ENCODE results near the gene LIN37.
"Not testable (repeated sequence)": the region's sequence is repeated elsewhere in the genome, so short reads cannot be mapped to it uniquely, and the experiment has no call there.

The LIN37 gene

DNA sequence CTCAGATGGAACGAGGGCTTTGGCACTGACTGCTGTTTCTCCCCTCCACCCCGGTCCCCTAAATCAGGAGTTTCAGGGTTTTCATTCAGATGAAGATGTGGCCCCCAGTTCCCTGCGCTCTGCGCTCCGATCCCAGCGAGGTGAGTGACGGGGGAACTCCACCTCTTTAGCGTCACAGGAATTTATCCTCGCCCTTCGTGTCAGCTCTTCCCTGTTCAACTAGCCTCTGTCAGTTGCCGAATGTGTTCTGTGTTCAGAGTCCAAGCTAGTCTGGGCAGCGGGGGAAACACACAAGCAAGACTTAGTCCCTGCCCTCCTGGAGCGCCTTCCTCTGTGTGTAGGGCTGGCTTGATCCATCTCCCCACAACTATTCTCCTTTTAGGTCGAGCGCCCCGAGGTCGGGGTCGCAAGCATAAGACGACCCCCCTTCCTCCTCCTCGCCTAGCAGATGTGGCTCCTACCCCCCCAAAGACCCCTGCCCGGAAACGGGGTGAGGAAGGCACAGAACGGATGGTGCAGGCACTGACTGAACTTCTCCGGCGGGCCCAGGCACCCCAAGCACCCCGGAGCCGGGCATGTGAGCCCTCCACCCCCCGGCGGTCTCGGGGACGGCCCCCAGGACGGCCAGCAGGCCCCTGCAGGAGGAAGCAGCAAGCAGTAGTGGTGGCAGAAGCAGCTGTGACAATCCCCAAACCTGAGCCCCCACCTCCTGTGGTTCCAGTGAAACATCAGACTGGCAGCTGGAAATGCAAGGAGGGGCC is 28.8 kb upstream of the LIN37 start:
- no peak for DNase-seq (ENCODE audit: low read depth)

GRCh38 chr19:35720163-35720524 is 28.2 kb upstream of the LIN37 start:
- no peak for DNase-seq (ENCODE audit: low read depth)

GRCh38 chr19:35720648-35721047 is 27.7 kb upstream of the LIN37 start:
- no peak for DNase-seq (ENCODE audit: low read depth)

DNA sequence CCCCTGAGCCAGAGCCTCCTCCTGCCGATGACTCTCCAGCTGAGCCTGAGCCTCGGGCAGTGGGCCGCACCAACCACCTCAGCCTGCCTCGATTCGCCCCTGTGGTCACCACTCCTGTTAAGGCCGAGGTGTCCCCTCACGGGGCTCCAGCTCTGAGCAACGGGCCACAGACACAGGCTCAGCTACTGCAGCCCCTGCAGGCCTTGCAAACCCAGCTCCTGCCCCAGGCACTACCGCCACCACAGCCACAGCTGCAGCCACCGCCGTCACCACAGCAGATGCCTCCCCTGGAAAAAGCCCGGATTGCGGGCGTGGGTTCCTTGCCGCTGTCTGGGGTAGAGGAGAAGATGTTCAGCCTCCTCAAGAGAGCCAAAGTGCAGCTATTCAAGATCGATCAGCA is 27.0 kb upstream of the LIN37 start:
- no peak for DNase-seq (ENCODE audit: low read depth)

DNA sequence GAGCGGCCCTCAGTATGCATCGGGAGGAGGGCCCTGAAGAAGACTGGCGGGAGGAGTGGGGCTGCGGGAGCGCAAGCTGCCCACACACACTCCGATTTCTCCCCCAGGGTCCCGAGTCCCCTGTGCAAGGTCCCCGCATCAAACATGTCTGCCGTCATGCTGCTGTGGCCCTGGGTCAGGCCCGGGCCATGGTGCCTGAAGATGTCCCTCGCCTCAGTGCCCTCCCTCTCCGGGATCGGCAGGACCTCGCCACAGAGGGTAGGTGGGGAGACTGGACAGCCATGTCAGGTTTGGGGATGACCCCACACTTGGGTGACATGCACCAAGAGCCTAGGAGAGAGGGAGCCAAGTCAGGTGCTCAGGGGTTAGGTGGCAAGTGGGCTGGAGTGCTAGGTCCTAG is 25.9 kb upstream of the LIN37 start:
- DNase-seq (ENCODE audit: low read depth) = no peak

- no peak for DNase-seq (ENCODE audit: low read depth)
Observed at GRCh38 chr19:35722897-35723296, 25.5 kb upstream of the LIN37 start.

GRCh38 chr19:35723671-35724070 is 24.7 kb upstream of the LIN37 start:
- DNase-seq (ENCODE audit: low read depth) = no peak

- not testable (repeated sequence) for DNase-seq (ENCODE audit: low read depth)
Observed at GRCh38 chr19:35724132-35724531, 24.2 kb upstream of the LIN37 start.

DNA sequence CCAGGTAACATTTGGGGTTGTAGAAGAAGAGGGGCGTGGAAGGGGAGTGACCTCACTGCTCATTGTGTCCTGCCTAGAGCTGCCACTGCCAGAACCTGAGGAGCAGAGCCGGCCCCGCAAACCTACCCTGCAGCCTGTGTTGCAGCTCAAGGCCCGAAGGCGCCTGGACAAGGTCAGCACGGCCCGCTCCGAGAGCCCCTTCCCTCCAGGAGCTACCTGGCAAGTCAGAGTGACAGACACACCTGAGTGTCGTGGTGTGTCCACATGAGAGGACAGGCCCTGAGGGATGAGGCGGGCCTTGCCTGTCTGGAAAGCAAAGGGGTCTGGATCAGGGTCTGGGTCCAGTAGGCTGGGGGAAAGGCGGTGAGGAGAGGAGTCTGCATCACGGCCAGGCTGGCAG is 23.8 kb upstream of the LIN37 start:
- no peak for DNase-seq (ENCODE audit: low read depth)

- DNase-seq (ENCODE audit: low read depth) = no peak
Observed at GRCh38 chr19:35725216-35725861, 23.0 kb upstream of the LIN37 start.

GRCh38 chr19:35727053-35727955 is 21.1 kb upstream of the LIN37 start:
- DNase-seq (ENCODE audit: low read depth) = no peak

DNA sequence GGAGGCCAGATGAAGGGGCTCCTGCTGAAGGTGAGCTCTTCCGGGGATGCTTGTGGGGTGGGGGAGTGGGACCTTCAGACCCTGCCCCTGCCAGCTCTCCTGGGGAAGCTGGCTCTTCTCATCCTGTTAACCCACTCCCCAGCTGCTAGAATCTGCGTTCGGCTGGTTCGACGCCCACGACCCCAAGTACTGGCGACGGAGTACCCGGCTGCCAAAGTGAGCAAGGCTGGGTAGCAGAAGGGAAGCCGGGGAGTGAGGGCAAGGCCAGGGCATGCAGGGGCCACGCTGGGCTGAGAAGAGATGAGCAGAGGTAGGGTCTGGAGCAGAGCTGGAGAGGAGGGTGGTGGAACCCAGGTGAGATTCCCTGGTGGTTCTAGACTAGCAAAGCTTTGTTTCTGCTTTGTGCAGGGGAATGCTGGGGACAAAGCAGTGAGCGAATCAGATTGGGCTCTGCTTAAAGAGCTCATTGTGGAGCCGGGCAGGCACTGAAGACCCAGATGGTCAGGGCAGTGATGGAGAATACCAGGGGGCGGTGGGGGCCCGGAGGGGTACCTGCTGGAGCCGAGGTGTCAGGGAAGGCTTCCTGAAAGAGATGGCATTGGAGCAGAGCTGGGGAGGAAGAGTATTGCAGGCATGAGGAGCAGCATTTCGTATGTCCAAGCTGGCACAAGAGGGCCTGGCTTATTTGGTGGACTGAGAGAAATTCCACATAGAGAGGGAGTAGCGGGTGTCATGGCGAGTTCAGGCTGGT is 20.2 kb upstream of the LIN37 start:
- DNase-seq (ENCODE audit: low read depth) = no peak

DNA sequence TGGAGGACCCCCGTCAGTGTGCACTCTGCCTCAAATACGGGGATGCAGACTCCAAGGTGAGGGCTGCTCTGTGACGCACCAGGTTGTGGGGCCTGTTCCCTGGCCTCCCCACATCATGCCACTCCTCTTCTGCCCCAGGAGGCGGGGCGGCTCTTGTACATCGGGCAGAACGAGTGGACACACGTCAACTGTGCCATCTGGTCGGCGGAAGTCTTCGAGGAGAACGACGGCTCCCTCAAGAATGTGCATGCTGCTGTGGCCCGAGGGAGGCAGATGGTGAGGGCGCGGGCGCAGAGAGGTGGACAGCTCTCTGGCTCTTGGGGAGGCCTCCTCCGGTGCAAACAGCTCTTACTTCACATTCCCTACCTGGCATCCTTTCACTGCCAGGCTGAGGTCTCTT is 19.4 kb upstream of the LIN37 start:
- no peak for DNase-seq (ENCODE audit: low read depth)

- DNase-seq (ENCODE audit: low read depth) = no peak
Observed at GRCh38 chr19:35729763-35730162, 18.6 kb upstream of the LIN37 start.

DNA sequence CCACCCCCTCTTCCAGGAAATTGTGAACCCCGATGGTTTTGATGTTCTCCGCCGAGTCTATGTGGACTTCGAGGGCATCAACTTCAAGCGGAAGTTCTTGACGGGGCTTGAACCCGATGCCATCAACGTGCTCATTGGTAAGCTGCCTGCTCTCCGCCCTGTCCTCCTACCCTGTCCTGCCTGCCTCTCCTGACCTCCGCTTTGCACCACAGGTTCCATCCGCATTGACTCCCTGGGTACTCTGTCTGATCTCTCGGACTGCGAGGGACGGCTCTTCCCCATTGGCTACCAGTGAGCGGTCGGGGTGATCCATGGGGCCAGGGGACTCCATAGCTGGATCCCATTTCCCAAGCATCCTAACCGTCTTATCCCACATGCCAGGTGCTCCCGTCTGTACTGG is 18.1 kb upstream of the LIN37 start:
- DNase-seq (ENCODE audit: low read depth) = no peak

DNA sequence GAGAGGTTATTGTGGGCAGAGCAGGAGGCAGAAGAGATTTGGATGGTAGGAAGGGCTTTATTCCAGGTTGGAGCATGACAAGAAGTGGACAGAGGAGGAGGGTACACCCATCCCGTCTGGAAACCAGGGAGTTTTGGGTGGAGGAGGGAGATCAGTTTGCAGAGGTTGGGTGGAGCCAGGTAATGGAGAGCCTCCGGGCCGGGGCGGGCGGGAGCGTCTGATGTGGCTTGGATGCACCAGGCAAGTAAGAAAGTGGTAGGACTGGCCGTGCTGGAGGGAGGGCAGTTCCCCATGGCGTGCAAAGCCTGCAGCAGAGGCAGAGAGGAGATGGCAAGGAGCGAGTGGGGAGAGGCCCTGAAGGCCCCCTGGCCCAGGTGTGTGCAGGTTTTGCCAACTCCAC is 17.0 kb upstream of the LIN37 start:
- DNase-seq (ENCODE audit: low read depth) = no peak

DNA sequence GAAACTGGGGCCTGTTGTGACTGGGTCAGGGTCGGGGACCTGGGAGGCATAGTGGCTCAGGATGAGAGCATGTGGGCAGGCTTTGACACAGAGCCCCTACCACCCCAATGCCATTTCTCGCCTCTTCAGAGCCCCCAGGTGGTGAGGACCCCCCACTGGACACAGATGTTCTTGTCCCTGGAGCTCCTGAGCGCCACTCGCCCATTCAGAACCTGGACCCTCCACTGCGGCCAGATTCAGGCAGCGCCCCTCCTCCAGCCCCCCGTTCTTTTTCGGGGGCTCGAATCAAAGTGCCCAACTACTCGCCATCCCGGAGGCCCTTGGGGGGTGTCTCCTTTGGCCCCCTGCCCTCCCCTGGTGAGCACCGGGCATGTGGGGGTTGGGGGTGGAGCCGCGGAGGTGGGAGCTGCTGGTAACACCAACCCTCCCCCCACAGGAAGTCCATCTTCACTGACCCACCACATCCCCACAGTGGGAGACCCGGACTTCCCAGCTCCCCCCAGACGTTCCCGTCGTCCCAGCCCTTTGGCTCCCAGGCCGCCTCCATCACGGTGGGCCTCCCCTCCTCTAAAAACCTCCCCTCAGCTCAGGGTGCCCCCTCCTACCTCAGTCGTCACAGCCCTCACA is 16.5 kb upstream of the LIN37 start:
- DNase-seq (ENCODE audit: low read depth) = no peak

- no peak for DNase-seq (ENCODE audit: low read depth)
Observed at GRCh38 chr19:35732540-35733179, 15.7 kb upstream of the LIN37 start.

DNA sequence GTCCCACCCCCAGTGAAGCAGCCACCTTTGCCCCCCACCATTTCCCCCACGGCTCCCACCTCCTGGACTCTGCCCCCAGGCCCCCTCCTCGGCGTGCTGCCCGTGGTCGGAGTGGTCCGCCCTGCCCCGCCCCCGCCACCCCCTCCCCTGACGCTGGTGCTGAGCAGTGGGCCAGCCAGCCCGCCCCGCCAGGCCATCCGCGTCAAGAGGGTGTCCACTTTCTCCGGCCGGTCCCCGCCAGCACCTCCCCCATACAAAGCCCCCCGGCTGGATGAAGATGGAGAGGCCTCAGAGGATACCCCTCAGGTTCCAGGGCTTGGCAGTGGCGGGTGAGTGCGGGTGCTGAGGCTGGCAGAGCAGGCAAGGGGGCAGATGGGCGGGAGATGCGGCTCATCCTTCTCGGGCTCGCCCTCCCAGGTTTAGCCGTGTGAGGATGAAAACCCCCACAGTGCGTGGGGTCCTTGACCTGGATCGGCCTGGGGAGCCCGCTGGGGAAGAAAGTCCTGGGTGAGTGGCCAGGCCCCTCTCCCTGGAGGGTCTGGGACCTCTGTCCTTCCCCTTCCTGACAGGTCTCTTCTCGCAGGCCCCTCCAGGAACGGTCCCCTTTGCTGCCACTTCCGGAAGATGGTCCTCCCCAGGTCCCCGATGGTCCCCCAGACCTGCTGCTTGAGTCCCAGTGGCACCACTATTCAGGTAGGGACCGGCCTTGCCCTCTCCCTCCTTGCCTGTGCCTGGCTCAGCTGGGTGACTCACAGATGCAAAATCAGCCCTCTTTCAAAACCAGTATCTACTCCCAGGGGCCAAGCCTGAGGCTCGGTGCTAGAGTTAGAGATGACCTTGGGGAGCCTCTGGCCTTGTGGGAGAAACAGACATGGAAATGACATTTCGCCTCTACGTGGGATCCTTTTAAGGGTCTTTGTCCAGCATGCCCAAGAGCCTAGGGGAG is 14.9 kb upstream of the LIN37 start:
- no peak for DNase-seq (ENCODE audit: low read depth)

DNA sequence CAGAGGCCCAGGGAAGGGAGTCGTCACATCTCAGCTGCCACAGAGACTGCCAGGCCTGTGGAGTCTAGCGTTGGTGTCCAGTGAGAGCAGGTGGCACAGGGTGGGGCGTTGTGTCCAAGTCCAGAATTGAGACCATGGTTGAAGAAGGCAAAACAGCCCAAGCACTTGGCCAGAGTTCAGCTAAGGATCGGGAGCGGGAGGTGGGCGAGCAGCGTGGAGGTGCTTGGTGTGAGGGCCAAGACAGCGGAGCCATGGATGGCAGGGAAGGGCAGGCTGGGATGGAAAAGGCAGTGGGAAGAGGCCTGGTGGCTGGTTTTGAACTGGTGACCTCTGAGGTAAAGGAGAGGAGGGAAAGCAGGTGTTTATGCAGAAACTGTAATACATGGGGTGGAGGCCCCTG is 14.1 kb upstream of the LIN37 start:
- no peak for DNase-seq (ENCODE audit: low read depth)
